Measurements from ENCODE around the gene ADCK1.
"Not testable (repeated sequence)": the region's sequence is repeated elsewhere in the genome, so short reads cannot be mapped to it uniquely, and the experiment has no call there.

The ADCK1 gene

GRCh38 chr14:77906446-77906845, 106.5 kb downstream of the ADCK1 start:
- DNase-seq, result no peak

- DNase-seq, result no peak
Measured at GRCh38 chr14:77908847-77909246, 108.9 kb downstream of the ADCK1 start.

- no peak for DNase-seq
Measured at GRCh38 chr14:77909911-77910310, 110.0 kb downstream of the ADCK1 start.

- no peak for DNase-seq
Measured at GRCh38 chr14:77910506-77910905, 110.6 kb downstream of the ADCK1 start.

GRCh38 chr14:77911356-77911755, 111.4 kb downstream of the ADCK1 start:
- no peak for DNase-seq

GRCh38 chr14:77912754-77913556, 113.0 kb downstream of the ADCK1 start:
- DNase-seq, result no peak

GRCh38 chr14:77914073-77914721, 114.3 kb downstream of the ADCK1 start:
- DNase-seq, result no peak

GRCh38 chr14:77915390-77915789, 115.5 kb downstream of the ADCK1 start:
- not testable (repeated sequence) for DNase-seq

- no peak for DNase-seq
Measured at GRCh38 chr14:77917491-77918201, 117.7 kb downstream of the ADCK1 start.

- DNase-seq, result peak; percentile 50 to 69
Measured at GRCh38 chr14:77918448-77918847, 118.5 kb downstream of the ADCK1 start.

GRCh38 chr14:77920312-77920711, 120.4 kb downstream of the ADCK1 start:
- DNase-seq, result no peak

GRCh38 chr14:77921818-77922217, 121.9 kb downstream of the ADCK1 start:
- DNase-seq, result no peak

GRCh38 chr14:77923131-77923936, 123.4 kb downstream of the ADCK1 start:
- DNase-seq, result no peak

GRCh38 chr14:77924141-77924948, 124.4 kb downstream of the ADCK1 start:
- no peak for DNase-seq

GRCh38 chr14:77926942-77927341, 127.0 kb downstream of the ADCK1 start:
- no peak for DNase-seq

GRCh38 chr14:77931441-77931840, 131.5 kb downstream of the ADCK1 start:
- no peak for DNase-seq

- no peak for DNase-seq
Measured at GRCh38 chr14:77936138-77936639, 136.3 kb downstream of the ADCK1 start.

GRCh38 chr14:77947372-77947771, 147.5 kb downstream of the ADCK1 start:
- no peak for DNase-seq

GRCh38 chr14:77950371-77951063, 150.6 kb downstream of the ADCK1 start:
- no peak for DNase-seq

GRCh38 chr14:77955816-77956484, 156.0 kb downstream of the ADCK1 start:
- no peak for DNase-seq

Measured in inflammatory macrophage (primary cell).